GM12878 (cell line): ENCODE data around the gene SERTAD1. TPM values are rescaled to one million over a fixed set of nuclear protein-coding genes. Genes with fewer than 3 reads are reported as not detected.
A peak's percentile ranks its signal among the peaks of the same experiment; 100 is the strongest.

Source experiments
- ATAC-seq: fragments of 200-7000 bp; cut with Tn5 transposase; 3 replicates; pipeline ENCODE4 v1.9.1; 2020; ENCODE audit warnings: mild to moderate bottlenecking, moderate library complexity
- BruUV-seq: library from RNA; stranded (reverse); fragments of 400-500 nt; replicated peaks from 2 replicates; lab custom pipeline; 2021; lab: Mats Ljungman, UMichigan
- CTCF ChIA-PET: fragments of 300-600 bp; sonication (Branson Sonifier 250); formaldehyde crosslinking; extraction: SDS; loops from one replicate; lab custom pipeline; 2021; ENCODE audit warnings: inconsistent platforms; lab: Yijun Ruan, JAX
- POLR2A ChIA-PET: fragments of 350-600 bp; formaldehyde crosslinking; extraction: SDS; loops from one replicate; lab custom pipeline; 2021; ENCODE audit warnings: inconsistent platforms; lab: Charles Lee
- RAD21 ChIA-PET: fragments of 300-600 bp; sonication (Branson Sonifier 250); formaldehyde crosslinking; loops from one replicate; lab custom pipeline; 2023; ENCODE audit warnings: antibody characterized with exemption; ENCODE audit not compliant: unreplicated experiment; lab: Charles Lee
- SMC1A ChIA-PET: fragments of 300-600 bp; sonication (Branson Sonifier 250); formaldehyde crosslinking; loops from one replicate; lab custom pipeline; 2023; ENCODE audit not compliant: unreplicated experiment, uncharacterized antibody; lab: Charles Lee
- DNase-seq: peaks from one replicate; pipeline ENCODE4 v3.0.0-alpha.2; 2011; ENCODE audit warnings: low read depth, low spot score
- FAIRE-seq: peaks from 3 replicates; lab custom pipeline; 2011; peaks lifted over from hg19 to GRCh38; lab: Jason Lieb, UNC
- H2AFZ ChIP-seq: 2 replicates; pipeline ENCODE4 v1.6.0; 2011; ENCODE audit warnings: low read depth, low read length, control low read depth; ENCODE audit not compliant: control insufficient read depth
- H3K27ac ChIP-seq: 2 replicates; pipeline ENCODE4 v1.5.1; 2011; ENCODE audit warnings: control low read depth; ENCODE audit not compliant: control insufficient read depth, insufficient read depth
- H3K27me3 ChIP-seq, 2 experiments: replicated peaks in 1 of 2; 2 replicates each; pipeline versions ENCODE4 v1.6.0 to v1.6.1; 2011; ENCODE audit warnings: low read length in 1 of 2; ENCODE audit not compliant: control insufficient read depth in 2 of 2, insufficient read depth in 2 of 2
- H3K36me3 ChIP-seq, 2 experiments: 2 replicates each; pipeline ENCODE4 v1.5.1; 2011; ENCODE audit warnings: low read length in 1 of 2; ENCODE audit not compliant: control insufficient read depth in 2 of 2, insufficient read depth in 2 of 2
- H3K4me1 ChIP-seq: 2 replicates; pipeline ENCODE4 v1.6.1; 2011; ENCODE audit warnings: mild to moderate bottlenecking, low read length, moderate library complexity, mixed read lengths; ENCODE audit not compliant: control insufficient read depth, insufficient read depth
- H3K4me2 ChIP-seq: 2 replicates; pipeline ENCODE4 v1.6.0; 2011; ENCODE audit warnings: control low read depth; ENCODE audit not compliant: control insufficient read depth, insufficient read depth
- H3K4me3 ChIP-seq: fragments of 200-600 bp; sonication (generic); 2 replicates; pipeline ENCODE4 v1.5.1; 2016
- H3K79me2 ChIP-seq: 2 replicates; pipeline ENCODE4 v1.6.0; 2011; ENCODE audit warnings: low read length; ENCODE audit not compliant: control insufficient read depth, insufficient read depth
- H3K9ac ChIP-seq: 2 replicates; pipeline ENCODE4 v1.8.0; 2011; ENCODE audit warnings: low read length, control low read depth, mixed read lengths; ENCODE audit not compliant: control insufficient read depth, insufficient read depth
- H3K9me3 ChIP-seq: replicated peaks from 3 replicates; pipeline ENCODE4 v1.5.1; 2011; ENCODE audit warnings: mild to moderate bottlenecking, low read length; ENCODE audit not compliant: control insufficient read depth, insufficient read depth
- H4K20me1 ChIP-seq: 2 replicates; pipeline ENCODE4 v1.6.0; 2011; ENCODE audit not compliant: control insufficient read depth, insufficient read depth
- SMARCA5 ChIP-seq: fragments of 450-650 bp; IDR thresholded peaks from 2 replicates; pipeline ENCODE4 v1.6.1; 2017; ENCODE audit warnings: mild to moderate bottlenecking
- TBL1XR1 ChIP-seq: IDR thresholded peaks from 2 replicates; pipeline ENCODE4 v1.6.1; 2012; ENCODE audit warnings: low read depth, low read length, improper control_type of control experiment
- ZNF217 ChIP-seq: fragments of 450-650 bp; IDR thresholded peaks from 2 replicates; pipeline ENCODE4 v1.6.1; 2017; ENCODE audit warnings: antibody characterized with exemption, mild to moderate bottlenecking
- WGBS: methylation state at CpG from one replicate; pipeline ENCODE4 v1.1.6; 2016; ENCODE audit warnings: low lambda C conversion rate; ENCODE audit not compliant: insufficient replicate concordance, insufficient coverage; ENCODE audit errors: missing lambda C conversion rate; 5-methylcytosine and 5-hydroxymethylcytosine counted together
- in situ Hi-C: fragments of 300-500 bp; cut with MboI; formaldehyde crosslinking; loops from 9 replicates; pipeline ENCODE4 v1.14.3; 2018; ENCODE audit warnings: mixed read lengths
- intact Hi-C: fragments of 100-400 bp; cut with micrococcal nuclease; formaldehyde crosslinking; loops from one replicate; pipeline ENCODE4 v1.14.2; 2022; ENCODE audit not compliant: unreplicated experiment
- polyA plus RNA-seq, 11 experiments: library from polyadenylated mRNA; depleted of rRNA in 4 of 11; unstranded in 6 of 11; stranded (reverse) in 5 of 11; fragments of >200 nt; fragmentation: Nextera tagmentation in 4 of 11; fragmentation: Illumina TruSeq in 1 of 11; extraction: Ambion mirVana in 4 of 11; extraction: Trizol in 1 of 11; gene quantifications; 1 replicate in 1 of 11; 2 replicates in 10 of 11; pipeline versions ENCODE4 v1.2.1 to v1.2.3, GENCODE V29; 2011 to 2016; ENCODE audit warnings: inconsistent platforms in 2 of 11, missing spikeins in 2 of 11, low read depth in 1 of 11
- total RNA-seq, 4 experiments: library from RNA; depleted of rRNA in 3 of 4; stranded (reverse); fragments of >200 nt in 3 of 4; fragmentation: Illumina TruSeq in 1 of 4; extraction: Trizol in 1 of 4; gene quantifications; 2 replicates each; pipeline versions ENCODE4 v1.2.1 to v1.2.3, GENCODE V29; 2013 to 2021

SERTAD1 gene
- total and polyA plus RNA-seq, 10 of the 15 experiments (the other 5 are each of a cell fraction or from before 2014, with no cell fraction given), result 0.23 to 14.2 (median 8.0) TPM

- Histone ChIP-seq H3K4me3 (no peak overlapping the region), H3K36me3 (no peaks in the 10 kb centered on the region), H3K79me2 (no peaks in the 10 kb centered on the region), H3K27ac (peak overlapping the region; percentile 63), H3K4me2 (no peak overlapping the region; the same call in 1 of the 2 replicates), H3K4me1 (peaks cover 35% of the 10 kb centered on the region), H3K9ac (no peak overlapping the region; the same call in 1 of the 2 replicates), H2AFZ (no peak overlapping the region), H4K20me1 (no peaks in the 10 kb centered on the region), H3K9me3 (no peaks in the 10 kb centered on the region), H3K27me3 (no peaks in the 10 kb centered on the region)
- ChIA-PET SMC1A (interaction anchor here (1.0 to 2.3 kb wide), 7 partner anchors 9 to 130 kb away, joined by 3 to 11 read pairs (median 7); partner anchors contain the start of genes SERTAD1 and SERTAD3), RAD21 (interaction anchor here (0.7 to 0.9 kb wide), 2 partner anchors 27 to 67 kb away, joined by 3 read pairs; partner anchors contain the start of genes C19orf47 and PLD3), CTCF (interaction anchor here (1.0 to 2.2 kb wide), 5 partner anchors 10 to 62 kb away, joined by 3 to 7 read pairs (median 3); partner anchors contain the start of genes SERTAD1 and SERTAD3), POLR2A (interaction anchor here (0.6 to 2.8 kb wide), 5 partner anchors 11 to 130 kb away, joined by 3 to 12 read pairs (median 7); partner anchors contain the start of genes BLVRB and SERTAD1)
- DNase-seq, result no peak
- TF ChIP-seq TBL1XR1, result no peak
- TF ChIP-seq SMARCA5, result 0 out of 2 replicates have a peak, but pooled peaks have one; percentile 74
- TF ChIP-seq ZNF217, result peak; percentile 44; the same call in 1 of the 2 replicates
- 100% methylated on average over 2 of the region's 2 CpGs for WGBS
- no peak for ATAC-seq
- FAIRE-seq, result peak; percentile 38
- intact Hi-C loops (loop anchor here (5.0 kb wide), 1 partner anchor 58 kb away; no protein-coding TSS in a partner anchor), in situ Hi-C loops (no loop called here)
- no TSS peak for BruUV-seq
These were observed 10.0 kb downstream of the SERTAD1 start for GRCh38 chr19:40415768-40416167.
